ENCODE results near the gene TPRG1.

The TPRG1 gene

DNA sequence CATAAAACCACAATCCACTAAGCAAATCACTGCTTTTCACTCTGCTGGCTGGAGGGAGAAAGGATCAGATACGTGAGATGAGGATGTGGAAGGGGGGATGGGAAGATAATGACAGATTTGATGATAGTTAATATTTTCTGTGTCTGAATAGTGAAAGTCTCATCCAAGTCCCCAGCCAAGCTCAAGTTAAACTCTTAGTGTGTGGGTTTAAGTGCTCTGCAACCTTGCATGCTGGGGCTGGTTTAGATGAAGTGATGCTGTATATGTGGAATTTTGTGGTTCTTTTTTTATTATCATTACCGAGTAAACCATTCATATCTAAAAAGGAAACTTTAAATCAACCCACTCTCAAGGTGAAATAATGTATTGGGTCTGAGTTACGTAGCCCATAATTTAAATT lies 111.0 kb downstream of the TPRG1 start:
- no peak for FAIRE-seq

DNA sequence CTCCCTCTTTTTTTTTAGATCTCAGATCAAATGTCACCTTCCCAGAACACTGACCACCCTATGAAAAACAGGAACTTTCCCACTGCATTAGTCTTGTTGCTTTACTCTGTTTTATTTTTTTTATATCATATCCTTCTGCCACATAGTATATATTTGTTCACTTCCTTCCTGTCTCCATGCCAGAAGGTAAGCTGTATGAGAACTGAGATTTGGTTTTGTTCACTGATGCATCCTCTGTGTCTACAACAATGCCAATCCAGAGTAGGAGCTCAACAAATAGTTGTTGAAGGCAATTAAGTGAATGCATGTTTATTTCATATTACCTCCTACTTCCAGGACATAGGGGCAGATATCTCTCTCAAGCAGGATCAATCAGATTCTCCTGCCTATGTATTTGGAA lies 114.4 kb downstream of the TPRG1 start:
- no peak for FAIRE-seq

DNA sequence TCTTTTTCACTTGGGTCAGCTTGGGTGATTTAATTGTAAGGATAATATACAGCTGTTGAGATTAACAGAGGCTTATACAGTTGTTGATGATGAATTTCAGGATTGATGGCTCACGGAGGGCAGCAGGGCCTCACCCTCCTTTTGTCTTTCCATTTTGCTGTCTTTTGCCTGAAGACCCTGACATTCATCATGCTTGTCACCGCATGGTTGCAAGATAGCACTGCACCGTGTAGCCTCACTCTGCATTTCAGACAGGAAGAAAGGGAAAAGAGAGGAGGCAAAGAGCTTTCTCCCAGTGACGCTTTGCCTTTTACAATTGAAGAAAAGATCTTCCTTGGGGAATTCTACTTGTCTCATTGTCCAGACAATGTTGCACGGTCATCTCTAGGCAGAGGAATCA lies 115.1 kb downstream of the TPRG1 start:
- no peak for FAIRE-seq

DNA sequence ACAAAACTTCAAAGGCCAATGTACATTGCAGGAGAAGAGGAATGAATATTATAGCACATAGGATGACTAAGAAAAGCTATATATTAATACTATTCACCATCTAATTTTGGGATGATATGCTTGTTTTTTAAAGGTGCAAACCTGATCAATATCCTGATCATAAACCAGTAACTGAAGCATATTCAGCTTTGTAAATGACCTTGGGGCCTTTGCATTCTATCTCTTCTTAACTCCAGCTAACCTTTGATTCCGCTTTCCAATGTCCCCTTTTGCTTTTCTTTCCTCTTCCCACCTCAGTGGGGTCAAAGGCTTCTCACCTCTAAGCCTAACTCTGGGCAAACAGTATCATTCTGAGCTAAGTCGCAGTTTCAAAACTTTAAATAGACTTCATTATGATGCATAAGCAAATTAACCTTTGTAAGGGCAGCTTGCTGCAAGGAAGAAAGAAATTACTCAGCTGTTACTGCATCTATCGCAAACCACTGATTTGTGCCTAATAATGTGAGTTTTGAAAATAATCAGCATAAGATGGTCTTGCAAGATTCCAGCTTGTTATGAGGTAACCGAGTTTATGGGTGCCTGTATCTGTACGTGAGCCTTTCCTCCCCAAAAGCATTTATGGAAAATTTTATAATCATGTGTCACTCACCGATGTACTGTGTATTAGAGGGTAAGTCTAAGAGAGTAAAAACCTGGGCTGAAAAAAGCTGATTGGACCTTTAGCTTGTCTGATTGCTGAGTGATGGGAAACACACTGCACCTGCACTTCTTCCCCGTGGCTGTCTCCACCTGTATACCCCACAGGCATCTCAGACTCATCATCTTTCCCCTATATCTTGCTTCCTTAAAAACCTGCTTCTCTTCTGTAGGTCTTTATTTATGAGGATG lies 116.8 kb downstream of the TPRG1 start:
- FAIRE-seq = no peak

DNA sequence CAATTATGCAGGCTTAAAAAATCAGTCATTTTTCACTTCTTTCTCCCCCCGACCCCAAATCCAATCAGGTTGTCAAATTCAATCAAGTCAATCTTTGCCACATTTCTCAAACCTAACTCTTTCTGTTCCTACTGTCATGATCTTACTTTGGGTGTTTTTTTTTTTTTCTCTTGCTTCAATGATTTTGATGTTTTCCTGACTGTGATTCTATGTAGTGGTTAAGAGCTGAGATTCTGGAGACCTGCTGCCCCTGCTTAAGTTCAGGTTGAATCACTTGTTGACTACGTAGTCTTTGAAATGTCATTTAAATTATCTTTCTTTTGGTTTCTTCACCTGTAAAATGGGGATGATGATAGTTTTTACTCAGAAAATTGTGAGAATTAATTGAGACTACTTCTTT lies 117.5 kb downstream of the TPRG1 start:
- FAIRE-seq = no peak

DNA sequence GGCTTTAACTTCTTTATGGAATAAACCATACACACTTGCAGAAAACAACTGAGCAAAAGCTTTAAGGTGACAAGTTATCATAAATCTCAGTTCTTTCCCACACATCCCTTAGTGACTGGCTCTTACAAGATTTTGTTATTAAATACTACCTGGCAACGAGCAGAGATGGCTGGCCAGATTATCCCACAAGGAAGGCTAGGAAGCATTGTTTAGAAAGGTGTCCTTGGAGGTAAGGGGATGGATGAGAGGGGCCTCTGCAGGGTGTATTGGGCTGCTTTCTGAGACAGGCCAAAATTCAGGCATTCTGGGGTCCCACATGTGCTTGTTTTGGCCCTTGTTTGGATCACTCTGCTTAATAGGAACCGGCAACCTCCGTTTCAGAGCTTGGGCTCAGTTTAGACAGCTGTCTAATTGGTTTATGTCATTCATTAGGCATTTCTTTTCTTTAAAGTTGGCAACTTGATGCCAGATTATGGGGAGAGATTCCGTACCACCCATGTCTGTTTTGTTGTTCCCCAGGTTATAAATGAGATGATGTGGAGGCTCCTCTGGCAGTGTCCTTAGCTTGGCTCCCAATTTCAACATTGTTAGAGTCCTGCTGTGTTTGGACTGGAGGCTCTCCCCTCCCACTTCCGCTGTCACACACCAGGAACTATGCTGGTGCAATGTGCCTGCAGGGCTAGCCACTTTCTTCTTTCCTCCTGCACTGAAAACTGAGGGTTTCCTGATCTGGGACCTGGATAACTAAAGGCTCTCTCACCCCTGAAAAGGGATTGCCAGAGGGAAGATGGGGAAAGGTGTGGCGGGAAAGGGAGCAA lies 121.1 kb downstream of the TPRG1 start:
- no peak for FAIRE-seq

DNA sequence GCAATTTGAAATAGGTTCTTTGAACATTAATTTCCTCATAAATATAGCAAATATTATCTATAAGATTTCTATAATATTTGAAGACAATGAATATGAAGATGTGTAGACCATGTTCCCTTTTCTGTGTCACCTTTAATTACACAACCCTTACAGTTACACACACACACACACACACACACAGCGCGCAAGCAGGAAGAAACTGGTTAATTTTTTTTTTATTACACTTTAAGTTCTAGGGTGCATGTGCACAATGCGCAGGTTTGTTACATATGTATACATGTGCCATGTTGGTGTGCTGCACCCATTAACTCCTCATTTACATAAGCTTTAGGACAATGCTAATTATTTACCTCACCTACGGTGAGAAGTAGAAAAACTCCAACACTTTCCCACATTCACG lies 122.9 kb downstream of the TPRG1 start:
- FAIRE-seq = no peak

DNA sequence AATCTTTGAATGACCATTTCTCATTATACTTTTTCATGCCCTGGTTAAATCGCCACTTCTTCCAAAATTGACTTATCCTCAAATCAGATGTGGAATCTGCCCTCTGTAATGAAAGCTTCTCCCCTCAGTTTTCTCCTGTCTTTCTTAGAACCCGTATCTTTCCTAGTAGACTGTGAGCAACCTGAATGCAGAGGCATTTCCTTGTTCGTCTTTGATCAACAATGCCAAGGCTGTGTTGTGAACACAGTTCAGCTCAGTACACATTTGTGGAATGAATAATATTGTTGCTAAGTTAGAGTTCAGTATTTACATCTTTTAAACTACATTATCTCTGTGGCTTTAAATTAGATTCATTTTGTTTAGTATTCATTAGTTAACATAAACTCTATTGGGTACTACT lies 123.3 kb downstream of the TPRG1 start:
- FAIRE-seq = no peak

DNA sequence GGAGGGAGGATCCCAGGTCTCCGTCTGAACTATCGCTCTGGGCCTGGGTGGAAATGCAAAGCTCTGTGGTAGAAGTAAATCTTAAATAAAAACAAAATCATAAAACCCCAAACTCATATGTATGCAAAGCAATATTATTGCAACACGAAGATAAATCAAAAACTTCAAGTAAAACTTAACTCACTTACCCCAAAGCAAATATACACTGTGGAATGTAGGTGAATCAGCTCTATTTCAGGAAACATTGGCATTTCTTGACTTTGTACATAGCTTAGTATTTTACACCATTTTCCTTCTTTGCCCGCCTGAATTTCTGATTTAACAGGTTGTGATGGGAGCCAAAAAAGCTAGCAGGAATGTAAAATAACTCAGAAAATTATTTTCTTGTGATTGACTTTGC lies 126.2 kb downstream of the TPRG1 start:
- no peak for FAIRE-seq

DNA sequence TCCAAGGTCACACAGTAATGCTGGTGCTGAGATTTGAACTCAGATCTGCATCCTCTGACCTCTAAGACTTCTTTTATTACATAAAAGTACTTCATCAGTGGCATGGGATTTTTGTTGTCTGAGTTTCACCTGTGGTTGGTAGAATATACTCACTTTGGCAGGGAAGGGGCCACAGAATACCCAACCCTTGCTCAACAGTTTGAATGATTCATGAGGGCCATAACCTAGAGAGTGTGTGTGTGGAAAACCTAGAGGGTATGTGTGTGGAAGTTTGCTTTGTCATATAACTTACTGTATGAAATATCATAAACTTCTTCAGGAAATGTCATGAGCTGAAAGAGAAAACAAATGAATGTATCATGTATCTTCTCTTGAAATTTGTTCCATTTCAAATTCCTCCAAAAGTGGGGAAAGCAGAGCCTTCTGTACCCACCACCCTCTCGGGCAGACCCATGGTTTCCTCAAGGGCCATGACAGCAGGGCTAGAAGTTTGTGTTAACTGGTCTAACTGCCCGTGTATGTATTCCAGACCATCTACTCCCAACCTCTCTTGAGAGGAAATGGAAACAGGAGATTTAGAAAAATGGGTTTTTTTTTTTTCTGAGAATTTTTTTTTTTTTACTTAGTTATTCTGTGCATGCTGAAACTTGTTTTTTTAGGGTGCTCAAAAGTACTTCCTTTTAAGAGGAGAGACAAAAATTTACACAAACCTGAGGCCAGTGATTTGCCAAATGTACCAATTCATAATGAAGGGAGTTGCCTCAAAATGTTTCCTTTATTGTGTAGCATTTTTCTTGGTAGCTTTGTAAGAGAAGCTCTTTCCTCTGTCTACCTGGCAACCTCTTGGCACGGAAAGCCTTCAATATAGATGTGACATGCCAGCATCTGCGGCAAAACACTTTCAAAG lies 127.0 kb downstream of the TPRG1 start:
- no peak for FAIRE-seq

DNA sequence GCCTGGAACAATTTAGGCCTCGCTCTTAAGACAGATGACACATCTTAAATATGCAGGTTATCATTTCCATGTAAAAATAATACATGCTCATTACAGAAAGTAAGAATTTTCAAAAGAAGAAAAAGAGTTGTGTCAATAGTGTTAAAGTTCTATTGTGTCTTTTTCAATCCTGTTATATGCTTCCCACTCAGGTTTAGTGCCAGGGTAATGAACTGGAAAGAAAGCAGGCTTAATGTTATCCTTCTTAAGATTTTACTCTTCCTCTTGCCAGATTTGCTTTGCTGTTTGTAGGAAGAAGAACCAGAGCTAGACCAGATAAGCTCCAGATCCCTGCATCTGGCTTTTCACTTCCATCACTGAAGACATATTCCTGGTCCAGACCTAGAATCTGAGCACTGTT lies 128.6 kb downstream of the TPRG1 start:
- FAIRE-seq = no peak

DNA sequence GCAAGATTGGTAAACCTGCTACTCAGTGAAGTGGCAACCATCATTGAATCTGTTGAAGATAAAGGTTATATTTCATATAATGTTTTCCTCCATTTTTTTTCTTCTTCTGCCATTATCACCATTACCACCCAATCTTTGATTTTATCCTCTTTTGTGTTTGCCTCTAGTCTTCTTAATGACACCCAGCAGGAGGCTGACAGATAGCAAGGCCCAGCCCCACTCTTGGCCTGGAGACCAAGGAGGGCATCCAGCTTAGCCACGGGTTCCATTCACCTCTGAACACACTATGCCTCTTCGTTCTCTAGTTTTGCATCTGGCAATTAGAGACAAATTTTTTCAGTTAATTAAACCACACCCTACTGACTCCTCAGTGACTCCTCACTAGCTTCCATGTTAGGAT lies 129.7 kb downstream of the TPRG1 start:
- no peak for FAIRE-seq

DNA sequence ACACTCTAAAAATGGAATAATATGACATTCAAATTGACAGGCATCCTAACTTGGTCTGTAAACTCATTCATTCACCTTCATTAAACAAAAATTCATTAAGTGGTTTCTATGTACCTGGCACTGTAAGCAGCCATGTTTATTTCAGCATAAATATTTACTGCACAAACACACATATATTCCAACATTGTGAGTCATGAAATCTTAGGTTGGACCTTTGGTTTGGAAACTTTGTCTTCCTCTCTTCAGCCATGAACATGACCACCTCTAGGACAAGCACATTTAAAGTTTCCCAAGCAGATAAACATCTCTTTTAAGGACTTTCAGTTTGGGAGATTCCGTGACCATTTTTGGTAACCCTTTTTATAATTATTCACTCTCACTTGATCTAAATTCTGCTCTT lies 131.8 kb downstream of the TPRG1 start:
- FAIRE-seq = no peak

DNA sequence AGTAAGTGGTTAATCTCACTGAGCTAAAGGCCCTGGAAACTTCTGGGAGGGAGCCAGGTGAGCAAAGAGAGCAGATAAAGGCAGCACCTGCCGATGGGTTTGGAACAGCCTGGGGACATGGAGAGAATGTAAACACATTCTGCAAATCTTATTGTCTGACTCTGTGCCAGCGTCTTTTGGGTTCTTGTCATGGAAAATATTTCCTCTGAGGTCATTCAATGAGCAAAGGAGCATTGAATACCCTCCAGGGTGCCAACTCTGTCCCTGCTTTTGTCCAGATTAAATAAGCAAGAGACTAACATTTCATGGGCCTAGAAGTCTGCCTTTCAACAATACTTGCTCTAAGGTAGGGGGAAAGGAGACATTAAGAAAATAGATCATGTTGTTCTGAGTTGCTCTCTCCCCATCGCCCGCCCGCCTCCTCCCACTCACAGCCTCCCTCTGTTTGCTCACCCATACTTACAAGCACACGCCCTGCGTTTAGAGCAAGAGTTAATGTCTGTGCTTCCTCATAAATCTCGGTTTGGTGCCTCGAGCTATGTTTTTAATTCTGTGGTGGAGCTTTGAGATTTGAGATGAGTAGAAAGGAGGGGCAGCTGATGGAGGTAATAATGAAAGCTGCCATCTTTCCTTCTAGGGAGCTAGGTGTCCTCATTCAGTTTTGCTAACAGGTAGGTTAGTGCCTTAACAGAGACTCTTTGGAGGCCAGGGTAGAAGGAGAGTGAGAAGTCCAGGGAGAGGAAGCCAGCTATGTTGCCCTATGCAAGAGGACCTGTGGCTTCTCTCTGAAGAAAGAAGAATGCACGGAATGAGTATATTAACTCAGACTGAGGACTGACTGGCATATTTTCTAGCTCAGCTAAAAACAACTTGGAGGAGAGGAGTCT lies 132.9 kb downstream of the TPRG1 start:
- FAIRE-seq = no peak

DNA sequence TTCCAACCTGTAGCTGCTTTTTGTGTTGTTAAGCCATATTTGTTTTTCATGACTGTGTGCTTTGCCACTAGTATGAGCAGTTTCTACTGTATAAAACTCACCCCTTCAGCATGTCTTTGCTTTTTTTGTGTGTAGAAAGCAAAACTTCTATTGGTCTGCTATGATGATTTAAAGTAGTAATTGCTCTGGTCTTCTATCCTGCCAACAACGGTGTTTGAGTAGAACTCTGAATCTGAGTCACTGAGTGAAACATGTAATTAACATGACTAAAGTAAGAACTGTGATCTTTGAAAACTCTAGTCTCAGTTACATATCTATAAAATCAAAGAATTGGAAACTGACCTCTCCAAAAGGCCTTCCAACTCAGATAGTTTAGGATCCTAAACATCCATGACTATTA lies 133.6 kb downstream of the TPRG1 start:
- no peak for FAIRE-seq

DNA sequence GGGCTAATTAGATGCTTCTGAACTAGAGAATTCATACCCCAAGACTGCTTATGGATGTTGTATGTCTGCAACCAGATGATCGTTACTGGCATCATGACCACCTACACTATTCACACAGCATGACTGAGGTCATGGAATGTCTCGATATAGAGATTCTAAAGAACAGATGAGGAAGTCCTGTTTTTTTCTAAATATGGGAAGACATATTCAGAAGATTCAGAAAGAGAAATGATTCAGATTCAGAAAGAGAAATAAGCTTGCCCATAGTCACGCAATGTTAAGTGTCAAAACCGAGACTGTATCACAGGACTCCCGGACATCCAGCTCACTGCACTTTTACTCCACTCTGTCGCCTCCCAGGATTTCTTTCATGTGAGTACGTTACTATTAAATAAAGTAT lies 136.2 kb downstream of the TPRG1 start:
- no peak for FAIRE-seq

DNA sequence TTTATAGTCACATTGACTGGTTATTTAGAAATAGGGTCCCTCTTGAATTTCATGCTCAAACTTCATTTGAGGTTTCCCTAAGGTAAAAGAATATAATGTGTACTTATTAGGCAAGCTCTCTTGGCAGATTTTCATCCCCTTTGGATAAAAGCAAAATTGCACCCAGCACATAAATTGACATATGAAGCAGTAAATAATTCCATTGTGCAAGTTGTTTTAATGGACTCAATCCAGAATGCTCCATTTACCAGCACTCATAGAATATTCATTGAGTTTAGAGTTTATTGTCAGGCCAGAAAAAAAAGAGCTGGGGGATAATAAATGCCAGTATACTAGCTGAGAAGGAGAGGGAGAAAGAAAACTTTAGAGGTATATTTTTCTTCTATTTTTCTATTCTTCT lies 136.8 kb downstream of the TPRG1 start:
- FAIRE-seq = no peak

DNA sequence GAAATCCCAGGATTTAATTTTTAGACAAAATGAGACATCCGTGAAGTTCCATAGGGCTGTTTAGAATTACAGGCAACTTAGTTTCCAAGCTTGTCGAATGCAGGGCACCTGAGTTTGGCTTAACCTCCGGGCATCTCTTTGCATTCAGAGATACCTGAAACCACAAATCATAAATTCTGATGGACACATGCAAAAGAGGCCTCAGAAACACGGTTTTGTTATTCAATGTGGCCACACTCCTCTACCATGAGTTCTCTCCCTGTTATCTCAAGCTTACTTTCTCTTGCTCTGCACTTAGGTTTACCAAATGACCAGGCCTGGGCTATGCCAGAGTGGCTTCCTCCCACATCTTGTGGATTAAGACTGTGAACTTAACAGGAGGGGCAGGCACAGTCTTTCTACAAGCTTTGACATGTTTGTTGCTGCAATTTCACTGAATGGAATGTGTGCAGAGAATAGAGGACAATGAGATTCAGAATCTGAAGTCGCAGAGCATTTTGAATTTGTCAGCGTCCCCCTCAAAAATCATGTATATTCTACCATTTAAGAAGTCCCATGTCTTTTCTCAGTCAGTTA lies 137.7 kb downstream of the TPRG1 start:
- no peak for FAIRE-seq

DNA sequence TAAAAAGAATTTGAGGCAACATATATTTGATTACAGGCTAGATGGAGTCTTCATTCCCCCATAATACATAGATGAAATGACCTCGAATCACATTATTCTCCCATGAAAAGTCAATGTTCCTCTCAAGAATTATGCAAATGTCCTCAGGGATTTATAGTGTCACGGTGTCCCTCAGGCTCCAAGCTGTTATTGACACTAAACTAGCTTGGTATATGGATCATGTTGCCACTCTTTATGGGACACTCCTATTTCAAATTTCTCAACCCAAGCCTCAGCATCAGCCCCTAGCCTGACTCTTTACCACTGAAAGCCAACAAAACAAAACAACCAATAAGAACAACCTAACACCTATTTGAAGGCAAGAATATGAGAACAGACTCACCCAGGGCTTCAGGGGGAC lies 139.8 kb downstream of the TPRG1 start:
- no peak for FAIRE-seq

DNA sequence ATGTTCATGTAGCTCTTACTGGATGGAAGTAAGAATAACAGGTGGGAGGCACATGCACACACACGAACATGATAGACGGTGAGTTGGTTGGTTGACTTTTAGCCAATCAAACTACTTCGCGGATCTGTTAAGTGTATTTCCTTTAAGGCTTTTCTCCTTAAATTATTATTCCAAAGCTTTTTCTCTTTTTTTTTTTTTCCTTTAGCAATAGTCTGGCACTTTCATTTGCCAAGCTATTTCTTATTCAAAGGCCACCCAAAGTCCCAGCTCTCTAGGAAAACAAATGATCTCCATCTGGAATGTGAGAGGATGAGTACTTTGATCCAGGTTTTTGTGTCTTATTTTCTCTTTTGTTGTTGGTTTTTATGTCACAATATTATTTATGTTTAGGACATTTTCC lies 141.1 kb downstream of the TPRG1 start:
- no peak for FAIRE-seq

DNA sequence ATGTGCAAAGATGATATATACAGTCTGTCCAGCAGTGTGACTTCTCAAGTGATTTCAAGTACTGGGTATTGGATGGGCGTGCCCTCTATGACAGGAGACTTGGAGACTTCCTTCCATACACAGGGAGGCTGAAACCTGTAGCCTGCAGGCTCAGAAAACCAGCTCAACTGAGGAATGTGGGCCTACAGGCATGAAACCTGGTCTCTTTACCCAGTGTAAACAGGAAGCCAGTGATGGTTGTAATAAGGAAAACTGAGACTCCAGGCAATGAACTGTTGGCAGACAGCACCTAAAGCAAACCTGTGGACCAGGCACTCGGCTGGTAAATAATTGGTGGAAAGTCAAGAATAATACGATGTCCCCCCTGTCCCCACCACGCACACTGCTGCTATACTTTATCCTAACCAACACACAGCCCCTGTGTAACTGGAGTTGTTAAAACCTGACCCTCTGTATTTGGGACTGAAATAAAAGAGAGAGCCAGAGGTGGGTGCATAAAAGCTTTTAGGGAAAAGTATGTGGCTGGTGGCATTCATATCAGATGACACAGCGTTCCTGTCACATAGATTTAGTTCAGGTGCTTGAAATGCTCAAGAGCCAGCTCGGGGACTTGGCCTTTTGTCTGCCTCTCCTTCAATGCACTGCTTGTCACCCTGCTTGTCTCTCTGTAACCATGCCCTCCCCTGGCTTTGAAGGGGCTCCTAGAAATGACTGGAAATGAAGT lies 144.7 kb downstream of the TPRG1 start:
- FAIRE-seq = no peak
